Stimulated activated CD8-positive, alpha-beta memory T cell treated with anti-CD3 and anti-CD28 coated beads, Interleukin-12 subunit alpha, Interleukin-12 subunit beta, amount 100 ng/mL, for 24 hours (primary cell): ENCODE data around the gene RIMBP2.
"Not testable (repeated sequence)": the region's sequence is repeated elsewhere in the genome, so short reads cannot be mapped to it uniquely, and the experiment has no call there.

Source experiments
- DNase-seq: peaks from one replicate; pipeline ENCODE4 v3.0.0-alpha.2; 2020; ENCODE audit errors: extremely low read depth

Gene RIMBP2

DNA sequence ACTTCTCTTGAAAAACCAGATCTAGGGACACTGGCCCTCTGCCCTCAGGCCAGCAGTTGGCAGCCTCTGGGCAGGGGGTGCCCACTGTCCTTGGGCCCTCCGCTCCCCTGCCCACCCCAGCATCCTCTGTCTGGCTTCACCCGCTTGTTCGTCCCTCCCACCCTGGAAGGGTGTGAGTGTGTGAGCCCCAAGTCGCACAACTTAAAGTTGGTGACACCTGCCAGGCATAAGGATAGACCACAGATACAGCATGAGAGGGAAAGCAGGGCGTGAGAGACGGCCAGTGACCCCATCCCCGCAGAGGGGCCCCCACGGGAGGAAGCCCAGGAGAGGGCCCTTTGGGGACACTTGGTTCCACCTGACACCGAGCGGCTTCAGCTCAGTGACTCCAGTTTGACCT is 23.5 kb upstream of the RIMBP2 start:
- DNase-seq = no peak

DNA sequence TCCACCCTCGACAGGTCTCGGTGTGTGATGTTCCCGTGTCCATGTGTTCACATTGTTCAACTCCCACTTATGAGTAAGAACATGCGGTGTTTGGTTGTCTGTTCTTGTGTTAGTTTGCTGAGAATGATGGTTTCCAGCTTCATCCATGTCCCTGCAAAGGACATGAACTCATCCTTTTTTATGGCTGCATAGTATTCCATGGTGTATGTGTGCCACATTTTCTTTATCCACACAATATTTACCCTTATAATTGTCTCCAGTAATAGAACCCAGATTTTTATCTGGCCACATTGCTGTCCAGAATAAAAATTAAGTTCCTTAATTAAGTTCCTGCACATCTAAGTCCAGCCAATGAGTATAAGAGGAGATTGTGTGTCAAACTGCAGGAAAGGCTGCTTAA is 22.3 kb upstream of the RIMBP2 start:
- DNase-seq = not testable (repeated sequence)

GRCh38 chr12:130737731-130738130 is 21.6 kb upstream of the RIMBP2 start:
- no peak for DNase-seq

GRCh38 chr12:130729344-130729743 is 13.2 kb upstream of the RIMBP2 start:
- DNase-seq = no peak

DNA sequence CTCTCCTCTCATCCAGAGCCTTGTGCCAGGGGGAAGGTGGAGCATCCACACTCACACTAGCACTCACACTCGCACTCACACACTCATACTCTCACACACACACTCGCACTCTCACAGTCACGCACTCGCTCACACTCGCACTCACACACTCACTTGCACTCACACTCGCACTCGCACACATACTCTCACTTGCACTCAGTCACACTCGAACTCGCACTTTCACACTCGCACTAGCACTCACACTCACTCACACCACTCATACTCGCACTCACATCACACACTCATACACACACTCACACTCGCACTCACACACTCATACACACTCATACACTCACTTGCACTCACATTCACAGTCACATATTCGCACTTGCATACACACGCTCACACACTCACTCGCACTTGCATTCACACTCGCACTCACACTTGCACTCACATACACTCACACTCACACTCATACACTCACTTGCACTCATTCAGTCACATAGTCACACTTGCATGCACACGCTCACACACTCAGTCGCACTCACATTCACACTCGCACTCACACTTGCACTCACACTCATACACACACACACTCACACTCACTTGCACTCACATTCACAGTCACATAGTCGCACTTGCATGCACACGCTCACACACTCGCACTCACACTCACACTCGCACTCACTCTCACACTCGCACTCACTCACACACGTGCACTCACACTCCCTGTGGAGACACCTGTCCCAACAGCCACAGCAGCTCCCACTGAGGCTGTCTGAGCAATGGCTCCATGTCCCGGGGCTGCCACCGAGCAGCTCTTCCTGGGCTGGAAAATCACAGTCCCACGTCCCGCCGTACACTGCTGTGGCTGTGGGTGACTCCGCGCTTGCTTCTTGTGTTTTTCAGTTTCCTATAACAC is 12.3 kb upstream of the RIMBP2 start:
- DNase-seq = no peak

DNA sequence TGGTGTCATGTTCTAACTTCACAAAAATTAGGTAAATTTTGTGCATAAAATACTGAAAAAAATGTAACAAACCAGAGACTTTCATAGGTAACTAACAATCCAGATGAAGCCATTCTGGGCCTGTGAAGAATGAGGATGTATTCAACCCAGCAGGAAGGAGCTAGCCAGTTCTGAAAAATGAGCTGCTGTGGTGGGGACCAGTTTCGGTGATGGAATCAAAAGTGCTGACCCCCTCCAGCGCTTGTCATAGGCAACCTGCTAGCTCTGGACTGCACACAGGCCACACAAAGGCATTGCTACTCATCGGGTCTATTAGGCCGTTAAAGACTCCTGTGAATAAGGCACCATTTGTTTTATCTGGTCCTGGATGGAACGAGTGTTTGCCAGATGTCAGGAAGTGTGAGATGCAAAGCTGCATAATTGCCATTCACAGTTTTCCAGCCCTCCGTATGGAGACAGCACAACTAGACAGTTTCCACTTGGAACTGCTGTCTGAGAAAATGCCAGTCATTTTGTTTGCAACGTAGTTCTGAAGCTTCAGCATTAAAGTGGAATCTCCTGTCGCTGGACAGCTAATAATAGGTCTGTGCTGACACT is 3.3 kb upstream of the RIMBP2 start:
- no peak for DNase-seq

DNA sequence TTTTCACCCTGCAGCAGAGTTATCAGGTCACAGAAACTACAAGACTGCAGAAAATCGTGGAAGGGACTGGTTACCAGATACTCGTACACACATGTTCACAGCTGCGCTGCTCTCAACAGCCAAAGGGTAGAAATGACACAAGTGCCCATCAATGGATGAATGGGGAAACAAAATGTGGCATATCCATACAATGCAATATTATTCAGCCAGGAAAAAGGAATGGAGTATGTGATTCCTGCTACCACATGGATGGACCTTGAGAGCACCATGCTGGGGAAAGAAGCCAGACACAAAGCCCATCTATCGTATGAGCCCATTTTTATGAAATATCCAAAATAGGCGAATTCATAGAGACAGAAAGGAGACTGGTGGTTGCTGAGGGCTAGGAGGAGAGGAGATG is 1.7 kb upstream of the RIMBP2 start:
- no peak for DNase-seq

- no peak for DNase-seq
Measured at GRCh38 chr12:130716969-130717366, 869 bp upstream of the RIMBP2 start.

GRCh38 chr12:130715150-130715997 is 725 bp downstream of the RIMBP2 start:
- no peak for DNase-seq

GRCh38 chr12:130714591-130715149 is 1.4 kb downstream of the RIMBP2 start:
- DNase-seq = no peak

DNA sequence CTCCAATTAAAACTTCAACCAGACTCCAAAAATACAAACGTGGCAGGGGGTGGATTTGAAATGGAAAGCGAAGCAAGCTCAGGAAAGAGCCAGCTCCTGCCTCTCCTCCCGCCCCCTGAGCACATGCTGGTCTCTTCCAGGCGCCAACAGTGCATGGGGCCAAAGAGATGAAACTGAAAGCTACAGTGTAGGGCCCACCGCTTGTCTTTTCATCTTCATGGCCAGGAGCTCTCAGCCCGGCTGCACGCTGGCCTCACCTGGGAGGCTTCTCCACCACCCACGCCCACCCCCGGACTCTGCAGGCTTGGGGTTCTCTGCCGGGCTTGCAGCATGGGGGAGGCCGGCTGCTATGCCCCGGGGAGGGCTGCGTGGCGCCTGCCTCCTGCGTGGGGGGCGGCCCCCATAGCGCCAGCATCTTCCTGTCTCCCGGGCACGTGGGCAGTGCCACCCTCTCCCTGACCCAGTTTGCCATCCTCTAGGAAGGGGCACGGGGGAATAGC is 2.0 kb downstream of the RIMBP2 start:
- DNase-seq = no peak

- no peak for DNase-seq
Measured at GRCh38 chr12:130713581-130713991, 2.5 kb downstream of the RIMBP2 start.

DNA sequence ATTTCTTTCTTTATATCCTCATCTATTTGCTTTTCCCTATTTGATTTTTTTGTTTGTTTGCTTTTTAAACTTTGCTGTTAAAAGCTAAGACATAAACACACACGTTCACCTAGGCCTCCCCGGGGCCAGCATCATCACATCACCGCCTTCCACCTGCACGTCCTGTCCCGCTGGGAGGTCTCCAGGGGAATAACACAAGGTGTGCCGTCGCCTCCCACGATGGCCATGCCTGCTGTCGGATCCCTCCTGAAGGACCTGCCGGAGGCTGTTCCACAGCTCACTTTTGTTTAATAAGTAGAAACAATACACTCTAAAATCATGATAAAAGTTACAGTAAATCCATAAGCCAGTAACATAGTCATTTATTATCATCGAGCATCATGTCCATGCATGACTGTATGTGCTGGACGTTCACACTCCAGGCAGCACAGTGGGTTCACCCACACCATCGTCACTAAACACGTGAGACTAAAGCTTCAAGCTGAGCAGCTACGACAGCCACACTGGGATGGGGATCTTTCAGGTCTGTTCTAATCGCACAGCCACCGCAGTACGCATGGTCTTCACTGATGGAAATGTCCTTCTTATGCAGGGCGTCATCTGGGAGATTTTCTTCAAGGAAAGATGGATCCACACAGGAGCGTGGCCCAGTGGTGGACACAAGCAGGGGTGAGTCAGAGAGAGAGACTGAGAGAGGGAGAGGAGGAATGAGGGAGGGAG is 3.6 kb downstream of the RIMBP2 start:
- no peak for DNase-seq

- no peak for DNase-seq
Measured at GRCh38 chr12:130711756-130712155, 4.3 kb downstream of the RIMBP2 start.

DNA sequence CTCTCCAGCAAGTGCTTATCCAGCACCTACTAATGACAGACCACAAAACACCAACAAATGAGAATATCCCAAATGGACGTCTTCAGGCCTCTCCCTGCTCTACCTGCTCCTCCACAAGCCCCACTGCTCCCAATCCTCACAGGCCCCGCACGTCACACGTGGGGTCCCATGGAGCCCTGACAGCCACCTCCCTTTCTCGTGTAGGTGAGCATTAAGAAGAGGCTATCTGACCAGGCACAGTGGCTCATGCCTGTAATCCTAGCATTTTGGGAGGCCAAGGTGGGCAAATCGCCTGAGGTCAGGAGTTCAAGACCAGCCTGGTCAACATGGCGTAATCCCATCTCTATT is 5.4 kb downstream of the RIMBP2 start:
- no peak for DNase-seq

DNA sequence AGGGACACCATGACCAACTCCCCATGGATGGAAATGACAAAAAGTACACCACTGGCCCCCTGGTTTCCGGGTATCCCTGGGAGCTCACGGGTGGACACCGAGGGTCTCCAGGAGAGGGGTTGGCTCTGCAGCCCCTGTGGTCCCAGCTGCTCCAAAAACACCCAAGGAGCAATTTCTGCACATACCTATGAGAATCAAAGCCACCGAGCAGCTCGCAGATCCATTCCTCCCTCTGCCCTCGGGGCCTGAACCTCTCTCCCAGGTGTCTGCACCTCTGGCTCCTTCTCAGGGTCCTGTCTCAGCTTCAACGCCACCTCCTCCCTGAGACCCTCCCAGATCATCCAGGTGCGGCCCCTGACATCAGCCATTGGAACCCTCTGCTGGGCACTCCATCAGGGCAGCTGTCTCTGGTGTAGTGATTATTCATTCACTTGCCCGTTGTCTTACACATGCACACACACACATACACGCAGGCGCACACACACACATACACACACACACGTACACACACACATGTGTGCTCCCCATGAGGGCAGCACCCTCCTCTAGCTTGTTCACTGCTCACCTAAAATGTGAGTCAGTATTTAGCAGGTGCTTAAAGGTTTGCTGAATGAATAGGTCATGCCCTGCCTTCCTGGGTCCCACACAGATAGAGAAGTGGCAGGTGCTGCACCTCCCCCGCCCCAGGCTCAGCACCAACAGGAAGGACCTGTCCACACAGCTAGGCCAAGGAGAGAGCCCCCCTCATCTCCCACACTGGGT is 5.9 kb downstream of the RIMBP2 start:
- DNase-seq = no peak

GRCh38 chr12:130709151-130709970 is 6.7 kb downstream of the RIMBP2 start:
- no peak for DNase-seq

DNA sequence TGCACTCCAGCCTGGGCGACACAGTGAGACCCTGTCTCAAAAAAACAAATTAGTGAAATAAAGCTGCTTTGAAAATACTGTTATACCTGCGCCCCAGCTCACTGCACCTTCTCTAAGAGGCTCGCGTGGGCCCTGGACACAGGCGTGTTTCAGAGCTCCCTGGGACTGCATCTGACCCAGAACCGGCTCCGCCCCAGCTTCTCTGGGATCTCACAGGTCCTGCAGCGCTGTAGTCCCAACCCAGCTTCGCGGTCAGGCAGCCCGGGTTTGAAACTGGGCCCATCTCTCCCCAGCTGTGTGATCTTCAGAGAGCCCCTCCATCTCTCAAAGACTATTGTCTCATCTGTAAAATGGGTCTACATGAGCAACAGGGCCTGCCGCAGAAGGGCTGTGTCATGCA is 7.5 kb downstream of the RIMBP2 start:
- DNase-seq = no peak

DNA sequence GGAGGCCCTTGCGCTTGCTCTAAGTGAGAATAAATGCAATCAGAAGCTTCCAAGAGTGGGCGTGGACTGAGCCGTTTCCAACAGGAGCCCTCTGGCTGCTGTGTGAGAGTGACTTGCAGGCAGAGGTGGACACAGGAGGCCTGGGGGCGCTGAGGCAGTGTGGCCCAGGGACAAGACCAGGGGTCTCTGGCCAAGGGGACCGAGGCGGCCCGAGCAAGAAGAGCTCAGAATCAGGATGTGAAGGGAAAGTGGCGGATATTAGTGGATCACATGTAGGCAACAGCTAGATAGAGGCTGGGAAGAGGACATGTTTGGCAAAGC is 8.6 kb downstream of the RIMBP2 start:
- no peak for DNase-seq
